Measurements from ENCODE around the gene MAGOHB.

- TF ChIP-seq, protein P1, sequence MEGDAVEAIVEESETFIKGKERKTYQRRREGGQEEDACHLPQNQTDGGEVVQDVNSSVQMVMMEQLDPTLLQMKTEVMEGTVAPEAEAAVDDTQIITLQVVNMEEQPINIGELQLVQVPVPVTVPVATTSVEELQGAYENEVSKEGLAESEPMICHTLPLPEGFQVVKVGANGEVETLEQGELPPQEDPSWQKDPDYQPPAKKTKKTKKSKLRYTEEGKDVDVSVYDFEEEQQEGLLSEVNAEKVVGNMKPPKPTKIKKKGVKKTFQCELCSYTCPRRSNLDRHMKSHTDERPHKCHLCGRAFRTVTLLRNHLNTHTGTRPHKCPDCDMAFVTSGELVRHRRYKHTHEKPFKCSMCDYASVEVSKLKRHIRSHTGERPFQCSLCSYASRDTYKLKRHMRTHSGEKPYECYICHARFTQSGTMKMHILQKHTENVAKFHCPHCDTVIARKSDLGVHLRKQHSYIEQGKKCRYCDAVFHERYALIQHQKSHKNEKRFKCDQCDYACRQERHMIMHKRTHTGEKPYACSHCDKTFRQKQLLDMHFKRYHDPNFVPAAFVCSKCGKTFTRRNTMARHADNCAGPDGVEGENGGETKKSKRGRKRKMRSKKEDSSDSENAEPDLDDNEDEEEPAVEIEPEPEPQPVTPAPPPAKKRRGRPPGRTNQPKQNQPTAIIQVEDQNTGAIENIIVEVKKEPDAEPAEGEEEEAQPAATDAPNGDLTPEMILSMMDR (conservative IDR thresholded peaks at IDR 0.05; ENCODE audit: low read depth, low read length), result no peak
- no peak for TF ChIP-seq EZH2 (IDR thresholded peaks at IDR 0.05; ENCODE audit: low read length, unreplicated experiment)
- TF ChIP-seq EZH2phosphoT487 (IDR thresholded peaks at IDR 0.05; ENCODE audit: borderline replicate concordance, low read length), result no peak
Observed at GRCh38 chr12:10638728-10639127, 25.3 kb upstream of the MAGOHB start.
